GM21737 (cell line): ENCODE measurements around the gene GLRX2.

Experiments used
- ATAC-seq: cut with Tn5 transposase; IDR thresholded peaks from one replicate; pipeline ENCODE4 v1.9.1; 2021; ENCODE audit warnings: mild to moderate bottlenecking, moderate library complexity; ENCODE audit not compliant: unreplicated experiment

Gene GLRX2

GRCh38 chr1:193113258-193113991 is 8.2 kb upstream of the GLRX2 start:
- no peak for ATAC-seq

- peak; percentile 14 for ATAC-seq
Measured at GRCh38 chr1:193111641-193112090, 6.5 kb upstream of the GLRX2 start.

GRCh38 chr1:193110864-193111263 is 5.7 kb upstream of the GLRX2 start:
- ATAC-seq: no peak

DNA sequence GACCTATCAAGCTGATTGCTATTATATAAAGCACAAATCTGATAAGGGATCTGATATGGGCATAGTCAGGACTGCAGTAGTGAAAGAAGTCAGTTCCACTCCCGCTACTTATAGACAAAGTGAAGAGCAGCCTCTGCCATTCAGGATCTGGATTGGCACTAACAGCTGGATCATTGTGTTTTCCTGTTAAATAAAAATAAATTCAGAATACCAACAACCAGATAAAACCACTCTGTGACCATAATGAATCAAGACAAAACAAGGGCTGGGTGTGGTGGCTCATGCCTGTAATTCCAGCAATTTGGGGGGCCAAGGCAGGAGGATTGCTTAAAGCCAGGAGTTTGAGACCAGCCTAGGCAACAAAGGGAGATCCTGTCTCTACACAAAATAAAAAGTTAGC is 5.0 kb upstream of the GLRX2 start:
- no peak for ATAC-seq

GRCh38 chr1:193109619-193110018 is 4.4 kb upstream of the GLRX2 start:
- no peak for ATAC-seq

DNA sequence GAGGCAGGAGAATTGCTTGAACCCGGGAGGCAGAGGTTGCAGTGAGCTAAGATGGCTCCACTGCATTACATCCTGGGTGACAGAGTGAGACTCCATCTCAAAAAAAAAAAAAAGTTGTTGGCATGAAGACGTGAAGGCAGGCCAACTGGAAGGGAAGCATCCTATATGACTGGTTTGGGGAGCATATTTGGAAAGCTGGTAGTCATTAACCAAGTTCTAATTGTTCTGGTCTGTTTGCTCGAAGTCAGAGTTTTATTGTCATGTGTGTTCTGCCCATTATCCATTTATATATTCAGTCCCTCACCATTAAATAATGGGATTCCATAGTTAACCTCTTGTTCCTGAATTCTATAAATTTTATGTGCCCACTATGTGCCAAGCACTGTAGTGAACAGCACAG is 3.3 kb upstream of the GLRX2 start:
- ATAC-seq: no peak

DNA sequence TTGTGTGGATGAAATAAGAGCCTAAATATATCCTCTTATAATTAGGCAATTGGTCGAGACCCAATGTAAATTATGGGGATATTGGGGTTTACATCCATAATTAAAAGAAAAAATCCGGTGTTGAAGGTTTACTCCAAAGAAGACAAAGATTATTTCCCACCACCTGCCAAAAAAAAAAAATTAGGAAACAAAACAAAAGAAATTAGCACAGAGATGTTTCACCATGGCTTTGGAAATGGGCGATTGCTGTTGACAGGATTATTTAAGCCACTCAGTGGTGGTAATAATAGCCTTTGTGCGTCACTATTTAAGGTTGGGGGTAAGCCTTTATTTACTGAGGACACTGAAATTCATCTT is 585 bp upstream of the GLRX2 start:
- ATAC-seq: no peak

DNA sequence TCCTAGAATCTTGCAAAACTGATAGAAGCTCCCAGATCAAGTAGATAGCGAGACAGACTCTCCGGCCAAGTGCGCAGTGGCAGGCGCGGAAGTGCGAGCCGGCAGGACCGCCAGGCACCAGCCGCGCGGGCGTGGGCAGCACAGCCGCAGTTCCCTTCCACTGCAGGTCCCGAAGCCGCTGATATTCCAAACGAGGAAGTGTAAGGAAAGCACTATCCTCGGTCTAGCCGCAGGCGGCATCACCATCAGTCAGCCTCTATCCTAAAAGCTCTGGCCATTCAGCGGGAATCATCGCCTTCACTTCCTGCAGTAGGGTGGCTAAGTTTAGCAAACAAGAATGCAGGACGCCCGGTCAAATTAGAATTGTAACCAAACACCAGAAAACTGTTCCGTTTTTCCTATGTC is 710 bp downstream of the GLRX2 start:
- peak; percentile 36 for ATAC-seq

GRCh38 chr1:193103759-193104501 is 1.3 kb downstream of the GLRX2 start:
- ATAC-seq: no peak

GRCh38 chr1:193102662-193103061 is 2.6 kb downstream of the GLRX2 start:
- no peak for ATAC-seq

- ATAC-seq: no peak
Measured at GRCh38 chr1:193094112-193094511, 11.1 kb downstream of the GLRX2 start.

GRCh38 chr1:193090865-193091264 is 14.3 kb downstream of the GLRX2 start:
- ATAC-seq: no peak

GRCh38 chr1:193087893-193088292 is 17.3 kb downstream of the GLRX2 start:
- ATAC-seq: no peak

DNA sequence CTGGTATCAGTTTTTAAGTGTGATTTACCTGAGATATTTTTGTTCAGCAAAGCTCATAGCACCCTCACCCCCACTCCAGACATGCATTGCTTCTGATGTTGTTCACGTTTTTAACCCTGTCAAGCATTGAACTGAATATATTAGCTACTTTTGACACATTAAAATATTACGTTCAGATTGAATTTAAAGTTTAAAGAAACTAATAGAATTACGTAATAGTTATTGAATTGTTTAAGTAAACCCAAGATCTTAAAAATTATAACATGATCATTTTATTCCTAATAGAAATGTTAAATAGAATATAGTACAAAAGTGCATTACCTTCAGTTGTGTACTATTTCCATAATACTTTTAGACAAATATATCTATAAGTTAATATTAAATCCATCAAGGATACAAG is 18.9 kb downstream of the GLRX2 start:
- no peak for ATAC-seq

DNA sequence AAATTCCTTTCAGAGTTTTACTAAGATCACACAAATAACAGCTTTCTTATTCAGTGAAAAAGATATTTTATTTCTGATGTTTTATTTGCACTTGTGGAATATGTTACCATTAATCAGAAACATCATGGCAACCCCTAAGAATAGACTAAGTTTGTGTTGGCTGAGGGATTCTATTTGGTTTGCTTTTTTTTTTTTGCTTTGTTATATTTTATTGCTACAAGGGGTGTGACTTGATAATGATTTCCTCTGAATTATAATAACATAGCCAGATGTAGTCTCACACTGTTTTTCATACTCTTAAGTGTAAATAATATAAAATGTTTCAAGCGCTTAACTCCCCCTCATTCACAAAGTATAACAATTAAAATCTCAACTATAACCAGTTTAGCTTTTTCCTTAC is 20.0 kb downstream of the GLRX2 start:
- ATAC-seq: no peak

GRCh38 chr1:193083365-193084088 is 21.7 kb downstream of the GLRX2 start:
- ATAC-seq: peak; percentile 93

GRCh38 chr1:193079187-193079586 is 26.0 kb downstream of the GLRX2 start:
- ATAC-seq: no peak

DNA sequence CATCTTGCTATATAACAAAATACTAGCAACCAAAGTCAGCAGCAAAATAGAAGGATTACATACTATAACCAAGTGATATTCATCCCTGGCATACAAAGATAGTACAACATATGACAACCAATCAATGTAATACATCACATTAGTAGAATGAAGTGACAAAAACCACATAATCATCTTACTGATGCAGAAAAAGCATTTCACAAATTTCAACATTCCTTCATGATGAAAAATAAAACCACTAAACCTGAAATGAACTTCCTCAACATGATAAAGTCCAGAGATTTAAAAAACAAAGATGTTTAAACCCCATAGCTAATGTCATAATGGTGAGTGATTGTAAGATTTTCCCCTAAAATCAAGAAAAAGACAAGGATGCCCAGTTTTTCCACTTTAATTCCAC is 27.2 kb downstream of the GLRX2 start:
- no peak for ATAC-seq

DNA sequence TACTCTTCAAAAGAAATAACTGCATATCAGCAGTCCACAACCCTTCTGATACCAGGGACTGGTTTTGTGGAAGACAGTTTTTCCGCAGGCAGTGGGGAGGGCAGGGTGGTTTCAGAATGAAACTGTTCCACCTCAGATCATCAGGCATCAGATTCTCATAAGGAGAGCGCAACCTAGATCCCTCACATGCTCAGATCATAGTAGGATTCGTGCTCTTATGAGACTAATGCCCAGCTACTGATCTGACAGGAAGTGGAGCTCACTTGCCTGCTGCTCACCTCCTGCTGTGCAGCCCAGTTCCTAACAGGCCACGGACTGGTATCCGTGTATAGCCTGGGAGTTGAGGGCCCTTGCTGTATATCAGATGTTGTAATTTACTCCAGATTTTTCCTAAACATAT is 34.3 kb downstream of the GLRX2 start:
- ATAC-seq: no peak

DNA sequence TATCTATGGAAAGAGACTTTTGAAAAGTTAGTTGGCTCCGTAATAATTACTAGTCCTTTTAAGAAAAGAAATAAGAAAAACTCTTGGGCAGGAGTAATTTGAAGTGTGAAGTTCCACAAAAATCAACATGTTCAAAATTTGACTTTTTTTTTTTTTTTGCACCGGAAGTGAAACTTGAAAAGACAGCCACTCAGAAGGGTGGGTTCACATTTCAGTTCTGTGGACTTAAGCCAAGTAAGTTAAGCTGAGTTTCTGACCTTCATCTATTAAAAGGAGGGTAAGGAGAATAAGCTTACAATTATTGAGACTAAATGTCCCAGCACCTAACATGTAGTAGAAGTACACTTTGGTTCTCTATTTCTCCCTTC is 34.8 kb downstream of the GLRX2 start:
- no peak for ATAC-seq

DNA sequence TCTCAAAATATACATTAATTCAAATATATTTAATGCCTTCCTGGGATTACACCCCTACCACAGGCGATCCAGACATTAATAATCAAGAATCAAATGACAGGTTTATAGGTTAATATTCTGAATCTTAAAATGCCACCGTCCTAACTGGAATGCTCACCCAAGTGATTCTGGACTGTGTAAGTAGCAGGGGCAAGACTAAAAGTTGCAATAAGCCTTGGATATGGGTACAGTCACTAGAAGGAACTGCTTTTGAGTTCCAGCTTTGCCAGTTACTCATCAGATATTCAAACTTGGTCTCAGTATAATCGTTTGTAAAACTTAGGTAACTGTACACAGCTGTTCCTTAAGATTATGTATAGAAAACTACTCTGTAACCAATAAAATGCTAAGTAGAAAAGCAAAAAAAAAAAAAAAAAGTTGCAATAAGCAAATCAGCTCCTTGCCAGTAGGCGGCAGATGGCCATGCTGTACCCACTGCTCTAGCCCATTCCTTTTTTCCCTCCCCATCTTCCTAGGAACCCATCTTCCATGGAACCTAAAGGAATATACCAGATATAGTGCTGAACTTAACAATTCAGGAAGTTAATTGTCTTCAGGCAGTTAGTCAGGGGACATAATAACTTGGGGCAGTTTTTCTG is 35.3 kb downstream of the GLRX2 start:
- no peak for ATAC-seq
